ENCODE data around the gene ZNF423.

Gene ZNF423

GRCh38 chr16:49780433-49780832 lies 75.5 kb downstream of the ZNF423 start:
- no peak for DNase-seq

DNA sequence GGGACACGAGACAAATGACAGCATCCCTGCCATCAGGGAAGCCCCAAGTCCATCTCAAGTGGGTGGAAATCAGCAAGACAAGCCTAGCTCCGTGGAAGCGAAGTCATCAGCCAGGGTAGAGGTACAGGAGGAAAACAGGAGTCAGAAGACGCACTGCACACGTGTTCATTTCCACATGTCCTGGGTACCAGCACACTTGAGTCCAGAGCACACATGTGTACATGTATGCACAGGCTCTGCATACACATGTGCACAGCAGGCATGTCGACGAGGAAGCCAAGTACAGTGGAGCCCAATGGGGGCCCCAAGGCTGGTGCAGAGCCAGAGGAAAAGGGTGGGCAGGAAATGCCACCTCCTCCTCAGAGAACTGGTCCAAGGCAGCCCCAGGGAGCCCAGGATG lies 75.9 kb downstream of the ZNF423 start:
- no peak for DNase-seq

GRCh38 chr16:49778202-49778930 lies 77.5 kb downstream of the ZNF423 start:
- no peak for DNase-seq

DNA sequence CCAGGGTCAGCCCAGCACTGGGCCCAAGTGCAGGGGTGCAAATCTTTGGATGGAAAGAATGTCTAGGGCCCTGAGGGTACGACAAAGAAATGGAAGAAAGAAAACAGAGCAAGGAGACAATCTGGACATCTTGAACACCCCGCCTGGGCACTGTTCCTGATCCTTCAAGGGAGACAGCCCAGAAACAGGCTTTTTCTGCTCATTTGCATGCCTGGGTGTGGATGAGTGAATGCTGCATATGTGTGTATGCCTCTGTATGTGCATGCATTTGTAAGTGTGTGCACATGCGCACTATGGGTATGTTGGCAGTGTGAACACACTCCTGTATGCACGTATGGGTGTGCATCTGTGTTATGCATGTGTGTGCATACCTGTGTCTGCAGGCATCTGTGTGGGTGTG lies 79.2 kb downstream of the ZNF423 start:
- DNase-seq: no peak

DNA sequence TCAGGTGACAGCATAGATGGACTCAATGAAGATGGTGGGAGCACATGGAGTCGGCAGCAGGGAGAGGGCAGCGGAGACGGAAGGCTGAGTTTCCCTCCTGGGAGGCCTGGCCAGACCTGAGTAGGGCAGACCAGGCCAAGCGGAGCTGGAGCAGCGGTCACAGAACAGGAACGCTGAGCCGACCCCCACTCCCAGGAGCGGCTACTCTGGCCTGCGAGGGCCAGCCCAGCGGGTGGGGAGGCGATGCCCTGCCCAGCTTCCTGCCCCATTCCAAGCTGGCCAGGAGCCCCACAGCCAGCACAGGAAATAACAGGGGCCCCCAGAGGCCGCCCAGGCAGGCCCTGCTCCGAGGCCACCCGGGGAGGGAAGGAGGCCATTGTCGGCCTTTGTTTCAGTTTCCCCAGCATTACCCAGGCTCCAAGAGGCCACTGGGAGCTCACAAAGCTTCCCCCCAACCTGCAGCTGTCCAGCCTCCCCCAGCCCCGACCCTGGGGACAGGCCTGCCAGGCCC lies 79.8 kb downstream of the ZNF423 start:
- no peak for DNase-seq

GRCh38 chr16:49775581-49775980 lies 80.3 kb downstream of the ZNF423 start:
- no peak for DNase-seq

DNA sequence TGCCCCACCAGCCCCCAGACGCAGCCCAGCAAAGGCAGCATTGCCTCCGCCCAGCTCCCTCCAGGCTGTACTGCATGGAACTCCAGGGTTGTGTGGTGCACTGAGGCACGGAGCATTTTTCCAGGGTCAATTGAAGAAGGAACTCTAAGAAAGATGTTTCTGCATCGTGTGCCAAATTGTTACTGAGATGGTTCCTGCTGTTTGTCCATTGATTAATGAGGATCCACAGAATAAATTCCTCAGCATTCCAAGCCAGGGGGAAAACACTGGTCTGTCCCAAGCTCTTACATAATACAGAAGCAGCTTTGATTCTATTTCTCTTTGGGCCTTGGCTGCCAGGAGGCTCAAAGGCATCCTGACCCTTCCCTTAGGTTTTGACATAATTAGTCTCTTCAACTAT lies 80.9 kb downstream of the ZNF423 start:
- DNase-seq: no peak

GRCh38 chr16:49773534-49774475 lies 82.1 kb downstream of the ZNF423 start:
- DNase-seq: no peak

DNA sequence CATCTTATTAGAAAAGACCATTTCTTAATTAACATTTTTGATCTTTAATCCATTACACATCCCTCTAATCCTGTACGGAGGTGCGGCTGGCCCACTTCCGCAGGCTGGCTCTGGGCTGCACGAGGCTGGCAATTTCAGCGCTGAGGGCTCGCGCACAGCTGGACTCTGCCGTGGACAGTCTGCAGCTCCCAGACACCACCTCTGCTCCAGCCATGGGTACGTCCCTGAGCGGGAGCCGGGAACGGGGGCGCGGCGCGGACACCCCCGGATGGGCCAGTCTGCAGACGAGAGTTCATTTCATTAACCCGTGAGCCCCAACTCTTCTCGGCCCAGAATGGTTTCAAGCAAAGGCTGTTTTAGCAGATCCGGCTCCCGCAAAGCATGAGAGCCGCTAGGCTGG lies 87.9 kb downstream of the ZNF423 start:
- no peak for DNase-seq

- DNase-seq: no peak
Measured at GRCh38 chr16:49767414-49767813, 88.5 kb downstream of the ZNF423 start.

GRCh38 chr16:49766225-49766624 lies 89.7 kb downstream of the ZNF423 start:
- DNase-seq: no peak

GRCh38 chr16:49763826-49764225 lies 92.1 kb downstream of the ZNF423 start:
- DNase-seq: no peak

GRCh38 chr16:49760815-49761214 lies 95.1 kb downstream of the ZNF423 start:
- DNase-seq: no peak

DNA sequence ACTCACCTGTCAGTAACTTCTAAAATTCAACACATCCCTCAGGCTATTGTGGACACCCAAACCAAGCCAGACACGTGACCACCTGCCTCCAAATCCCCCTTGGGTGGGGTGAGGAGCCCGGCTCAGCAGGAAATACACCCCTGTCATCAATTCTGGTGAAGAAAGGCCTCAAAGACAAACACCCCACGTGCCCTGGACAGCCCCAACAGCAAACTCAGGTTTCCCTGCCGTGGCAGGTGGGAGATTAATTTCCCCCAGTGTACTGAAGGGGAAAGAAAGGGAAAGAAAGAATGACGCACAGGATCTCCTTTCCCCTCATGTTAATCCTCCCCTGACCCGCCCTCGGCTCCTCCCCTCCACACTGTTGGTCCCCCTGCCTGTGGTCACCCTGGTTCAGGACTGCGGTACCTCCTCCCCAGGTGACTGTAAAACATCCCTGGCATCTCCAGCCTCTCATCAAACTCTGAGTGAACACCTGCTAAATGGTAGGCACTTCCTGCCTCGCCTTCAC lies 98.3 kb downstream of the ZNF423 start:
- no peak for DNase-seq

- no peak for DNase-seq
Measured at GRCh38 chr16:49756775-49757558, 98.9 kb downstream of the ZNF423 start.

DNA sequence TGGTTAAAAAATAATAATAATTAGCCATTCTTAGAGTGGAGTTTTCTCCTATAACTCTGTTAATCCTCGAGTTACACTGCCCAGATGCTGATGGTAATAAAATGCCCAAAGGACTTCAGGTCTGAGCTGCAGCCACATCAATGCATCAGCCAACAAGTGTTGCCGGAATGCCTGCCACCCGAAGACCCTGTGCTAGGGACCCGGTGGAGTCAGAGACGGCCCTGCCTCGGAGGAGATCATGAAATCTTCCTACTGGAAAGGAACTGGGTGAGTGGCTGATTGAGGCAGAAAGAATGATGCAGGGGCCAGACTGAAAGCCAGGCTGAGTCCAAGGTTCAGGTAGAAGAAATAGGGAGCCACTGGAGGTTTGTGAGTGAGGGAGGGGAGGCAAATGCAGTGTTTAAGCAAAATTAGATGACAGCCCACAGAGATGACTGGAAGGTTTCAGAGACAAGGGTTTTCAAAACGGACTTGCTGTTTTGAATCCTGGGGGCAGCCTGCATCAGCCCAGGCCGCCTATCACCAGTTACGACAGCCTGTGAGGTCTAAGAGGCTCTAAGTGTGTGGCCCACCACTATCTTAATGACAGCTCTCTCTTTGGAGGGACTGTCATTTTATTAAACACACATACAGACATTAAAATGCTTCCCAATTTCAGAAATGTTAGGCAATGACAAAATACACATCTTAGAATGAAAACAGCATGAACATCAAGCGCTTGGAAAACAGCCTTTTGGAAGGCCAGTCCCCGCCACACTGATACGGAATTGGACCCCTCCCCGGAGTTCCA lies 100.0 kb downstream of the ZNF423 start:
- DNase-seq: no peak

DNA sequence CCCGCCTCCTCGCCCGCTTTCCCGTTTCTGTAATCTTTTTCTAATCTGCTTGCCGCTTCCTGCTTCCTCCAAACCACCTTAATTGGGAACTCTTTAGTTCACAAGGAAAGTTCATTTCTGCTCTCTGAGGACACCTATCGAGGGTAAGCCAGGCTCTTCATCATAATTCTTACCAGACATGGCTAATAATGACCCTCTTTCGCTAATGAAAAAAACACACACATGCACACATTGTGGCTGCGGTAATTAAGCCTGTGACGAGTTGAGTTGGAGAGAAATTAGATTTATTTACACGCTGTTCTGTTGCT lies 100.6 kb downstream of the ZNF423 start:
- no peak for DNase-seq

GRCh38 chr16:49754495-49755312 lies 101.2 kb downstream of the ZNF423 start:
- DNase-seq: no peak

- no peak for DNase-seq
Measured at GRCh38 chr16:49750341-49751000, 105.4 kb downstream of the ZNF423 start.

DNA sequence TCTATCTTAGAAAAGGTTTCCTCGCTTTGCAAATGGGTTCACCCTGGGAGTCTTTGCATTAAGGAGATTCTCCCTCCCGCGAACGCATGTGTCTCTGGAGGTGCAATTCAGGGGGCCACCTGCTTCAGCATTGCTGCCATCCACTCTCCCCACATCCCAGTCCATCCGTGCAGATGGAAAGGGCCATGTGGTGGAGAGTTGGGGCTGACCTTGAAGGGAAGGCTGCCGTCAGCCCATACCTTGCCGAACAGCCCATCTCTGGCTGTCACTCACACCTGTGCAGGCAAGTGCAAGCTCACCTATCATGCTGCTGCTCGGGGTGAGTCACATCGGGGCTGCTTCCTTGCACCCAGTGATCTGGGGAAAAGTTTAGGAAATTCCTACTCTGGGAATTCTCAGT lies 106.1 kb downstream of the ZNF423 start:
- no peak for DNase-seq

- no peak for DNase-seq
Measured at GRCh38 chr16:49748322-49748721, 107.6 kb downstream of the ZNF423 start.

Measured in activated naive CD4-positive, alpha-beta T cell (primary cell).